AG04449 (cell line): ENCODE measurements around the gene ZC3HAV1.

Experiments
- CTCF ChIA-PET: fragments of 350-600 bp; formaldehyde crosslinking; extraction: SDS; loops from one replicate; lab custom pipeline; 2021; ENCODE audit warnings: antibody characterized with exemption; lab: Yijun Ruan, JAX
- POLR2A ChIA-PET: fragments of 400-600, 350-600 bp; formaldehyde crosslinking; extraction: SDS; loops from one replicate; lab custom pipeline; 2020; ENCODE audit warnings: antibody characterized with exemption, inconsistent platforms; lab: Yijun Ruan, JAX
- DNase-seq: peaks from one replicate; pipeline ENCODE4 v3.0.0-alpha.2; 2010; ENCODE audit warnings: low read depth, low spot score
- H3K4me3 ChIP-seq: 2 replicates; pipeline ENCODE4 v1.5.1; 2011; ENCODE audit warnings: low read depth, mild to moderate bottlenecking, control low read depth, low read length
- CTCF ChIP-seq: IDR thresholded peaks from one replicate; pipeline ENCODE4 v1.5.1; 2011; ENCODE audit warnings: mild to moderate bottlenecking, moderate library complexity, low read length, control low read depth, inconsistent platforms; ENCODE audit not compliant: insufficient read depth; ENCODE audit errors: missing control alignments

The ZC3HAV1 gene

GRCh38 chr7:139092090-139092796 lies 17.3 kb downstream of the ZC3HAV1 start:
- H3K4me3 ChIP-seq: no peak overlapping the region
- ChIA-PET POLR2A (interaction anchor here (0.5 kb wide), 1 partner anchor 257 kb away, joined by 6 read pairs; no protein-coding TSS in a partner anchor), CTCF (interaction anchor here (2.4 kb wide), 1 partner anchor 17 kb away, joined by 8 read pairs; no protein-coding TSS in a partner anchor)
- TF ChIP-seq CTCF: no peak
- DNase-seq: no peak

GRCh38 chr7:139091677-139091996 lies 17.9 kb downstream of the ZC3HAV1 start:
- no peak for TF ChIP-seq CTCF
- ChIA-PET POLR2A (no interaction called here), CTCF (interaction anchor here (2.4 kb wide), 1 partner anchor 17 kb away, joined by 8 read pairs; no protein-coding TSS in a partner anchor)
- DNase-seq: no peak
- H3K4me3 ChIP-seq: no peak overlapping the region

- CTCF ChIA-PET: interaction anchor here (2.1 kb wide), 1 partner anchor 14 kb away, joined by 12 read pairs; no protein-coding TSS in a partner anchor
- H3K4me3 ChIP-seq: no peak overlapping the region
- DNase-seq: no peak
- TF ChIP-seq CTCF: no peak
- POLR2A ChIA-PET: no interaction called here
Observed at GRCh38 chr7:139089118-139089517, 20.4 kb downstream of the ZC3HAV1 start.

GRCh38 chr7:139088268-139088667 lies 21.3 kb downstream of the ZC3HAV1 start:
- no peak for DNase-seq
- H3K4me3 ChIP-seq: no peak overlapping the region
- TF ChIP-seq CTCF: no peak
- ChIA-PET POLR2A (no interaction called here), CTCF (interaction anchor here (2.1 kb wide), 1 partner anchor 13 kb away, joined by 12 read pairs; no protein-coding TSS in a partner anchor)

GRCh38 chr7:139087212-139087611 lies 22.3 kb downstream of the ZC3HAV1 start:
- POLR2A ChIA-PET: no interaction called here
- CTCF ChIA-PET: interaction anchor here (4.7 kb wide), 1 partner anchor 12 kb away, joined by 30 read pairs; no protein-coding TSS in a partner anchor
- no peak for DNase-seq
- no peak overlapping the region for H3K4me3 ChIP-seq
- no peak for TF ChIP-seq CTCF

GRCh38 chr7:139086454-139086853 lies 23.1 kb downstream of the ZC3HAV1 start:
- DNase-seq: no peak
- ChIA-PET CTCF (interaction anchor here (0.6 to 4.7 kb wide), 2 partner anchors 11 to 1672 kb away, joined by 3 to 30 read pairs; no protein-coding TSS in a partner anchor), POLR2A (no interaction called here)
- no peak for TF ChIP-seq CTCF
- H3K4me3 ChIP-seq: no peak overlapping the region
